ENCODE measurements around the gene SFI1. TPM values are rescaled to one million over a fixed set of nuclear protein-coding genes. Genes with fewer than 3 reads are reported as not detected.
"Not testable (repeated sequence)": the region's sequence is repeated elsewhere in the genome, so short reads cannot be mapped to it uniquely, and the experiment has no call there.

Gene SFI1
- total RNA-seq, 1 donor from 2014 or later: 7.6 TPM

DNA sequence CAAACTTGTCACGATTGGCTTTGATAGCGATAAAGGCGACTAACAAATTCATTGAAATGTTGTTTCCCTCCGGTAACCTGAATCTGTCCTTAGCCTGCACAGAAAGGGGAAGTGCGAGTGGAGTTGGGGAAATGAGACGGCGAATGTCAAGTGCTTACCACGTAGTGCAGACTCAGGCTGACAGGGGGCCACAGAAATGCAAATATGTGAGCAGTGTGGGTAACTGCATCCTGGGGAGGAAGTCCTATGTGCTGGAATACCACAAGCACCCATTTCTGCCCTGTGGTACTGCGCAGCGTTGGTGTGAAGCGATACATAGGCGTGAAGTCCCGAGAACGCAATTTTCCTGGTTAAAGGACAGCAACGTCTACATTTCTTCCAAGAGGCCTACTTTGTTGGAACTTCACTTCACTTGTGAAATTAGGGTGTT lies 5.8 kb upstream of the SFI1 start:
- ATAC-seq (peak; percentile 32), DNase-seq (ENCODE audit: low spot score) (peak; percentile 54)

DNA sequence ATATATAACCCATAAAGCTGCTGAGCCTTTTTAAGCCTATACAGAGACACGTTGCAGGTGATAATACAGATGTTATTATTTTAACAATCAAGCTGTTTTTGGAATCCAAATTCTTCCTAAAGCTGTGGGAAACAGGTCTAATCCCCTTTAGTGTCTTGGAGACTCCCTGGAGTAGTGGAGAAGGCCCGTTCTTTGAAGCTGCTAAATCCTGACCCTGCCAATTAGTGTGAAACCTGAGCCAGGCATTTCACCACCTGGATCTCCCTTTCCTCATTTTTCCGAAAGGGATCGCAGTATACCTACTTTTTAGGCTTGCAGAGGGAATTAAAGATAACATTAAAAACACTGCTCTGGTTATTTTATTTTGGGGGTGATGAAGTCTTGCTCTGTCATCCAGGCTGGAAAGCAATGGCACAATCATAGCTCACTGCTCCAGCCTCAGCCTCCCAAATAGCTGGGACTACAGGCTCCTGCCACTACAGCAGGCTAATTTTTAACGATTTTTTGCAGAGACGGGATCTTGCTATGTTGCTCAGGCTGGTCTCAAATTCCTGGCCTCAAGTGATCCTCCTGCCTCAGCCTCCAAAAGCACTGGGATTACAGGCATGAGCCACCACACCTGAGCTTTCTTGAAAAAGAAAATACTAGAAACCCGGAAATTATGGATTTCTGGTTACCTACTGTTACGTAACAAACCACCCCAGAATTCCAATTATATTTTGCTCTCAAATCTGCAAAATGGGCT lies 4.9 kb upstream of the SFI1 start:
- no peak for DNase-seq (ENCODE audit: low spot score)
- no peak for ATAC-seq

DNA sequence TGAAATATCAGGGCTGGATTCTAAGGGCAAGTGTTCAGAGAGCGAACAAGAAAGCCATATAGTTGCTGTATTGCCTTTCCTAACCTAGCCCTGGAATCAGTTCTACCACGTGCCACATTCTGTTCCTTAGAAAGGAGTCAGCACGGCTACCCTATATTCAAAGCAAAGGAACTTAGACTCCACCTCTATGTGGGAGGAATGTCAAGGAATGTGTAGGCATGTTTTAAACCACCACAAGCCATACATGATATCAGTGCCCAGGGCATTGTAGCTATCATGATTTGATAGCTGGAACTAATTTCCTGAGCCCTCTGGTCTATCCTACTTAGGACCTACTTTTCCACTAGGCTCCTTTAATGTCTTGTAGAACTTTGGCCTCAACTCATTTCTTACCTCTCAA lies 4.2 kb upstream of the SFI1 start:
- ATAC-seq: no peak
- no peak for DNase-seq (ENCODE audit: low spot score)

DNA sequence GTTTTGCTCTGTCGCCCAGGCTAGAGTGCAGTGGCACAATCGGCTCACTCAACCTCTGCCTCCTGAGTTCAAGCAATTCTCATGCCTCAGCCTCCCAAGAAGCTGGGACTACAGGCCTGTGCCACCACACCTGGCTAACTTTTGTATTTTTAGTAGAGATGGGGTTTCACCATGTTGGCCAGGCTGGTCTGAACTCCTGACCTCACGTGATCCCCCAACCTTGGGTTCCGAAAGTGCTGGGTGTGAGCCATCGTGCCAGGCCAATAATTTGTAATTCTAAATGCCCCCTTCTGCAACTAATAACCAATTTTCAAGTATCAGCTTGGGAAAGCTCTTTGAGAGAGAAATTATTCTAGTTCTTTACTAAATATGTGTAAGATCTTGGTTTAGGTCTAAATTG lies 3.0 kb upstream of the SFI1 start:
- not testable (repeated sequence) for ATAC-seq; DNase-seq (ENCODE audit: low spot score)

DNA sequence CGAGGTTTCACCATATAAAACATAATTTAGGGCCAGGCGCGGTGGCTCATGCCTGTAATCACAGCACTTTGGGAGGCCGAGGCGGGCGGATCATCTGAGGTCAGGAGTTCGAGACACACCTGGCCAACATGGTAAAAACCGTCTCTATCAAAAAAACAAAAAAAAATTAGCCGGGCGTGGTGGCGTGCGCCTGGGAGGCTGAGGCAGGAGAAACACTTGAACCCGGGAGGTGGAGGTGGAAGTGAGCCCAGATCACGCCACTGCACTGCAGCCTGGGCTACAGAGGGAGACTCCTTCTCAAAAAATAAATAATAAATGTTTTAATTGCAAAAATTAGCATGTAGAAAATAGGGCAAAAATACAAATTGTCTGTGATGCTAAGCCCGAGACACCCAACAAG lies 993 bp upstream of the SFI1 start:
- no peak for DNase-seq (ENCODE audit: low spot score)
- ATAC-seq: no peak

DNA sequence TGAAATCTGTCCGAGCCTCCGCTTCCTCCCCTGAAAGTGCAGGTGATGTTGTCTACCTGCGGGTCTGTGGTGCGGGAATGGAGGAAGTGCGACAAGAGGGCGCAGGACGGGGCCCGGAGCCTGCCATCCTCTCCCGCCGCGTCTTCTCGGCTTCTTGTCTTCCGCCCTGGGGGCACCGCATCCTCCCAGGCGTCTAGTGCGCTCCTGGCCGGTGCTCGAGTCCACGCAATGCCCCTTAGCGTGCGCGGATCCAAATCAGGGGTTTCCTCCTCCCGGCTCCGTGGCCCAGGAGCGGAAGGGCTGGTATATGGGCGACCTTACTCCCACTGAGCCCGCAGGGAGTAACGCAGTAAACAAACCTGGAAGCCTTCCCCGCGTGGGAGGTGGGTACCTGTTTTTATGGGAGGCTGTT lies 405 bp downstream of the SFI1 start:
- ATAC-seq (no peak), DNase-seq (ENCODE audit: low spot score) (no peak)

DNA sequence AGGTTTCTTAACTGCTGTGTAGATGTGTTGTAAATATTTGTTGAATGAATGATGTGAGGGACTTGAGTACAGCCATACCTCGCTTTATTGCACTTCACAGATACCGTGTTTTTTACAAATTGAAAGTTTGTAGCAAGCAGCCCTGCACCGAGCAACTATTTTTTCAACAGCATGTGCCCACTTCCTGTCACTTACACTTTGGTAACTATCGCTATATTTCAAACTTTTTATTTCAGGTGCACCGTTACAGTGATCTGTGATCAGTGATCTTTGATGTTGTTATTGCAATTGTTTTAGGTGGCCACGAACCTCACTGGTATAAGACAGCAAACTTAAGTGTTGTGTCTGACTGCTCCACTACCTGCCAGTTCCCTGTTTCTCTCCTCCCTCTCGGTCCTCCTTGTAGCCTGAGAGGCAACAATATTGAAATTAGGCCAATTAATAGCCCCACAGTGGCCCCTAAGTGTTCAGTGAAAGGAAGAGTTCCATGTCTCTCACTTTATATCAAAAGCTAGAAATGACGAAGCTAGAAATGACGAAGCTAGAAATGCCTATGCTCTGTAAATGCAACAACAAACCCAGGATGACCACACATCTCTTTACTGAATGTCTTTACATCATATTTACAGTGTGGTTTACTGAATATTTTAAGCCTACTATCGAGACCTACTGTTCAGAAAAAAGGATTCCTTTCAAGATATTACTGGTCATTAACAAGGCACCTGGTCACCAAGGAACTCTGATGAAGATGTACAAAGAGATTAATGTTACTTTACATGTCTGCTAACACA lies 1.0 kb downstream of the SFI1 start:
- DNase-seq (ENCODE audit: low spot score) (no peak), ATAC-seq (no peak)

DNA sequence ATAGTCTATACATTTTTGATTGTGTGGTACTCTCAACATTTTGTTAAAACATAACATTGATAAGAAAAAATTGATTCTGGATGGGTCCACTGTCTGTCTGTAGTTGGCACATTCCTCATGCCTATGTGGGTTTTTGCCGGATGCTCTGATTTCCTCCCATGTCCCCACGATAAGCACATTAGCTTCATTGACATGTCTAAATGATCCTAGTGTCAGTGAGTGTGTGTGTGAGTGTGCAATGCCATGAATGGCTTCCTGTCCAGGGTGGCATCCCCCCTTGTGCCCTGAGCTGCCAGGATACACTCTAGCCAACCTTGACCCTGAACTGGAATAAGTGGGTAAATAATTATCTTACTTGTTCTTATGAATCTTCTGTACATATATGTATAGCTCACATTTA lies 5.4 kb downstream of the SFI1 start:
- no peak for DNase-seq (ENCODE audit: low spot score)

DNA sequence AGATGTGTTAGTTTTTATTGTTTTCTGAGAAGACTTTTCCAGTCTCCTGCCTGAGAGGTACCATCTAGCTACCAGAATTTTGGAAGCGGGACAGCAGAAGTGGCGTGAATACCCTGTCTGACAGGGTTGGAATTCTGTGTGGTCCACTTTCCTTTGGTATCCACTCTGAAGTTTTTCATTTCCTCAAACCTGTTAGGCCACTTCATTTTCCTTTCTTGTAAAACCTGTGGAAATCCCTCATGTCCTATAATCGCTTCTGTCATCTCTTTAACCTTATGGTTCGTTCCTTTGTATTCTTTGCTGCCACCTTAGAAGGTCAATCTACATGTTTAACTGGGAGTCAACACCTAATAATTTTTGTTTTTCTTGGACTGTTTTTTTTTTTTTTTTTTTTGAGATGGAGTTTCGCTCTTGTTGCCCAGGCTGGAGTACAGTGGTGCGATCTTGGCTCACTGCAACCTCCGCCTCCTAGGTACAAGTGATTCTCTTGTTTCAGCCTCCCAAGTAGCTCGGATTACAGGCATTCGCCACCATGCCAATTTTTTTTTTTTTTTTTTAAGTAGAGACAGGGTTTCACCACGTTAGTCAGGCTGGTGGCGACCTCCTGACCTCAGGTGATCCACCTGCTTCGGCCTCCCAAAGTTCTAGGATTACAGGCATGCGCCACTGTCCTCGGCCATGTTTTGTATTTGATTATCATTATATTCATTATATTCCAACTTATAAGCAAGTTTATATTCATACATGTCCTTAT lies 7.1 kb downstream of the SFI1 start:
- no peak for ATAC-seq

More for the DNA sequence above, 5.4 kb downstream of the SFI1 start:
- ATAC-seq: no peak

DNA sequence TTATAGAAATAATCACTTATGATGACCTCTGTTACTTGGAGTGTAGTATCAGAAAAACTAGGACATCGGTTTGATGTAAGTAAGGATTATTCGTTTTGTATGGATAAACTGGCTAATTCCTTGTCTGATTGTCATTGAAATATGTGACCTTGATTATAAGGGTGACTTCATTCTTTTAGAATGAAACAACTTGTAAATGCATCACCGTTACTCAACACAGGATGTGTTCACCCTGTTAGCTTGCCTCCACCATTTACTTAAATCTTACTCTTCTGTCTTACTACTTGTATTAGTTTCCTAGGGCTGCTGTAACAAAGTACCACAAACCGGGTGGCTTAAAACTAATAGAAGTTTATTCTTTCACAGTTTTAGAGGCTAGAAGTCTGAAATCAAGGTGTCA lies 7.9 kb downstream of the SFI1 start:
- DNase-seq (ENCODE audit: low spot score): no peak
- no peak for ATAC-seq

More for the DNA sequence above, 7.1 kb downstream of the SFI1 start:
- no peak for DNase-seq (ENCODE audit: low spot score)

DNA sequence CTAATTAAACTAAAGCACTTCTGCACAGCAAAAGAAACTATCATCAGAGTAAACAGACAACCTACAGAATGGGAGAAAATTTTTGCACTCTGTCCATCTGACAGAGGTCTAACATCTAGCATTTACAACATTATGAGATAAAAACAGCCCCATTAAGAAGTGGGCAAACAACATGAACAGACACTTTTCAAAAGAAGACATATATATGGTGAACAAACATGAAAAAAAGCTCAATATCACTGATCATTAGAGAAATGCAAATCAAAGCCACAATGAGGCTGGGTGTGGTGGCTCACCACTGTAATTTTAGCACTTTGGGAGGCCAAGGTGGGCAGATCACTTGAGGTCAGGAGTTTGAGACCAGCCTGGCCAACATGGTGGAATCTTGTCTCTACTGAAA lies 11.2 kb downstream of the SFI1 start:
- DNase-seq (ENCODE audit: low spot score); ATAC-seq: not testable (repeated sequence)

DNA sequence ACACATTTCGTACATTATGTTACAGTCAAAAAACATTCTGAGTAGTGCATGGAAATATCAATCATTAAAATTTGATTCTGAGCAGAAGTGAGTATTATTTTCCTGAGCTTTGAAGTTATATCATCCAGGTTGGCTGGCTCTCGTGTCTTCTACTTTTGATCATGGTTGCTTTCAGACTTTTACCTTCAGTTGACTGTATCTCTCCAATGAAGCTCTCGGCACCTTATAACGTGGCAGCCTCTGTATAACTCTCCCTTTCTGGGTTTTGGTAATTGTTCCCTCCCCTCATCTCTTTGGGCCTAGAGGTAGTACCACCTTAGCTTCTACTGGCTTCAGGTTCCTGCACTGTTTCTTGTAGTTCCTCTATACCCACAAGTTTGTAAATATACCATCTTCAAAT lies 12.2 kb downstream of the SFI1 start:
- ATAC-seq: no peak
- DNase-seq (ENCODE audit: low spot score): no peak

DNA sequence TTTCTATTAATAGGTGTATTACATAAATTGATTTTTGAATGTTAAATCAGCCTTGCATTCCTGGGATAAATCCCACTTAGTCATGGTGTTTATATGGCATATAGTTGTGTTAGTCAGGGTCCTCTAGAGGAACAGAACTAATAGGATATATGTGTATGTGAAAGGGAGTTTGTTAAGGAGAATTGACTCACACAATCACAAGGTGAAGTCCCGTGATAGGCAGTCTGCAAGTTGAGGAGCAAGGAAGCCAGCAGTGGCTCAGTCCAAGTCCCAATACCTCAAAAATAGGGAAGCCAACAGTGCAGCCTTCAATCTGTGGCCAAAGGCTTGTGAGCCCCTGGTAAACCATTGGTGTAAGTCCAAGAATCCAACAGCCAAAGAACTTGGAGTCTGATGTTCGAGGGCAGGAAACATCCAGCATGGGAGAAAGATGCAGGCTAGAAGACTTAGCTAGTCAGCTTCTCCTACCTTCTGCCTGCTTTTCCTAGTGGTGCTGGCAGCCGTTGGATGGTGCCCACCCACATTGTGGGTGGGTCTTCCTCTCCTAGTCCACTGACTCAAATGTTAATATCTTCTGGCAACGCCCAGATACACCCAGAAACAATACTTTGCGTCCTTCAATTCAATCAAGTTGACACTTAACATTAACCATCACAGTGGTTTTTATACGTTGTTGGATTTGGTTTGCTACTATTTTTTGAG lies 12.9 kb downstream of the SFI1 start:
- ATAC-seq (no peak), DNase-seq (ENCODE audit: low spot score) (no peak)

DNA sequence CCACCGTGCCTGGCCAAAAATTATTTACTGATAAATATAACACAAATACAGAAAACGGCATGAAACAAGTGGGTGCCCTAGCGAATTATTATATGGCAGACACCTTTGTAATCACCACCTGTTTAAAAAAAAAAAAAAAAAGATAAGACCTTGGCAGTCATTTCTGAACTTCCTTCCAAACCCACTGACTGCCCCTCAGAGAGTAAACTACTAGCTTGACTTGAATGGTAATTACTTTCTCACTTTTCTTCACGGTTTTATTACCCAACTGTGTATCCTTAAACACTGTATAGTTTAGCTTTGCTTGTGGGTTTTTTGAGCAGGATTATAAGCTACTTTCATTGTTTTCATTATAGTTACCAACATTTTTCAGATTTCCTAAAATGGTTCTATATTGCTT lies 23.7 kb downstream of the SFI1 start:
- ATAC-seq (no peak), DNase-seq (ENCODE audit: low spot score) (no peak)

DNA sequence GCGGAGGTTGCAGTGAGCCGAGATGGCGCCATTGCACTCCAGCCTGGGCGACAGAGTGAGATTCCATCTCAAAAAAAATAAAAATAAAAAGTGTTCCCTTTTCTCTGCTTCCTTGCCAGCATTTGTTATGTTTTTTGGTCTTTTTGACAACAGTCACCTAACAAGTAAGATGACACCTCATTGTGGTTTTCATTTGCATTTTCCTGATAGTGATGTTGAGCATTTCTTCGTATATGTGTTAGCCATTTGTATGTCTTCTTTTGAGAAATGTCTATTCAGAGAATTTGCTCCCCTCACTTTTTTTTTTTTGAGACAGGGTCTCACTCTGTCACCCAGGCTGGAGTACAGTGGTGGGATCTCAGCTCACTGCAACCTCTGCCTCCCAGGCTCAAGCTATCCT lies 27.8 kb downstream of the SFI1 start:
- not testable (repeated sequence) for ATAC-seq

DNA sequence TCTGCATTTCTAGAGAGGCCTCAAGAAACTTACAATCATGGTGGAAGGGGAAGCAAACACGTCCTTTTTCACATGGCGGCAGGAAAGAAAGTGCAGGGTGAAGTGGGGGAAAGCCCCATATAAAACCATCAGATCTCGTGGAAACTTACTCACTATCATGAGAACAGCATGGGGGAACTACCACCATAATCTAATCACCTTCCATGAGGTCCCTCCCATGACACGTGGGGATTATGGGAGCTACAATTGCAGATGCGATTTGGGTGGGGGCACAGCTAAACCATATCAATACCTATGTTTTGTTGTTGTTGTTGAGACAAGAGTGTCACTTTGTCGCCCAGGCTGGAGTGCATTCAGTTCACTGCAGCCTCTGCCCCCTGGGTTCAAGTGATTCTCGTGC lies 29.9 kb downstream of the SFI1 start:
- ATAC-seq: no peak

More for the DNA sequence above, 27.8 kb downstream of the SFI1 start:
- not testable (repeated sequence) for DNase-seq (ENCODE audit: low spot score)

DNA sequence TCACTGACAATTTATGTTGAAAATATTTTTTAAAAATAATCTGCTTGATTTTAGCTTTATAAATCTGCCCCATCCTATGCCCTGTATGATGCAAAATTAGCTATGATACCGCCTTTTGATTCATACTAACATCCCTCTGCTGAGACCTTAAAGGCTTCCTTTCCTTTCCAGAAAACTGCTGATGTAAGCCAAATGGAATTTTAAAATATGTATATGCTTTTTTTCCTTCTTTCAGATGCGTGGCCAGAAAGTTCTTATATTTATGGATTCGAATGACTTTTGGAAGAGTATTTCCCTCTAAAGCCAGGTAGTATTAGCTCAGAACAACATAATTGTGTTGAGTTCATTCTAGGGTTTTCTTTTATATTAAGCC lies 34.5 kb downstream of the SFI1 start:
- DNase-seq (ENCODE audit: low spot score) (no peak), ATAC-seq (no peak)

More for the DNA sequence above, 29.9 kb downstream of the SFI1 start:
- no peak for DNase-seq (ENCODE audit: low spot score)

DNA sequence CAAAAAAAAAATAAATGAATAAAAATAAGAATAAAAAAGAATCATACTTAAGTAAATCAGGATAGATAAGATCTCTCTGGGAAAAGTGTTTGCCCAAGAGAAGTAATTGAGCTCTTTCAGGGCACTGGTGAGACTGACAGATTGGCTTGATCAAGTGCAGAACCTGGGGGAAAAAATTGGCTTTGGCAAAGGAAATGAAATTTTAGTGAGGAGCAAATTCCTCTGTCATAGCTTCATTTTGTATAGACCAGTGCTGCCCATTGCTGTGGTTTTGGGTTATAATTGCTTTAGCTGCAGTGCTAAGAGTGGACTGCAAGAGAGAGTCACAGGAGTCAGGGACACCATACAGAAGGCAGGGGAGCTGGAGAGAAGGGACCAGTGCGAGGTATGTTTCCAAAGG lies 35.7 kb downstream of the SFI1 start:
- ATAC-seq (no peak), DNase-seq (ENCODE audit: low spot score) (no peak)

DNA sequence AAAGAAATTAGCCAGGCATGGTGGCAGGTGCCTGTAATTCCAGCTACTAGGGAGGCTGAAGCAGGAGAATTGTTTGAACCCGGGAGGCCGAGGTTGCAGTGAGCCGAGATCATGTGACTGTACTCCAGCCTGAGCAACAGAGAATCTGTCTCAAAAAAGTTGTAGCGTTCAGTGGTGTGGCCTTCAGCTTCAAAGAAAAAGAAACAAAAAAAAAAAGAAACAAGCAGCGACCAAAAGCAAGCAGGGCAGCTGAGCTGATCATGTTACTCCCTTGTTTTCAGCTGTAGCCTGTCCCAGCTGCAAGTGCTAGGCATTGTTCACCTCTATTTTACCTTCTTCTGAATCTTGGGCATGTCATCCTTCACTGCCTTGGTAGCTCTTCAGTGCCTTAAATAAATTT lies 37.0 kb downstream of the SFI1 start:
- DNase-seq (ENCODE audit: low spot score): no peak
- ATAC-seq: no peak

DNA sequence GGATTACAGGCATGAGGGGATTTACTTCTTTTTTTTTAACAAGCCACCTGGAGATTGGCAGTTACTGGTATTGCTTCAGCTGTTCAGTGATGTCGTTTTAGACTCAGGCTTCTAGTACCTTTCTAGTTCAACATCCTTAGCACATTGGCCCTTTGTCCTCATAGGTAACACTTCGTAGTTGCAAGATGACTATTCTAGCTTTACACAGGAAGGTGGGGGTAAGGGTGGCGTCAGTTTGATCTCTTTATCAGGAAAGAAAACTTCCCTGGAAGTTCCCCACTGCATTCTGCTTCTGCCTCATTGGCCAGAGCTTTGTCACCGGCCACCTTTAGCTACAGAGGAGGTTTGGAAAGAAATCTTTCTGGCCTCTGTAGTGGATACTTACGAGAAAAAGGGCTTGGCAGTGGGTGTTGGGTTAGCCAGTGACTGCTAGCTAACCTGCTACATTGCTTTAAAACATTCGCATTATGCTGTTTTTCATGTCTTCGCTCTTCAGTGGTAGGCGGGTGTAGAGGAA lies 40.7 kb downstream of the SFI1 start:
- no peak for ATAC-seq
- no peak for DNase-seq (ENCODE audit: low spot score)

DNA sequence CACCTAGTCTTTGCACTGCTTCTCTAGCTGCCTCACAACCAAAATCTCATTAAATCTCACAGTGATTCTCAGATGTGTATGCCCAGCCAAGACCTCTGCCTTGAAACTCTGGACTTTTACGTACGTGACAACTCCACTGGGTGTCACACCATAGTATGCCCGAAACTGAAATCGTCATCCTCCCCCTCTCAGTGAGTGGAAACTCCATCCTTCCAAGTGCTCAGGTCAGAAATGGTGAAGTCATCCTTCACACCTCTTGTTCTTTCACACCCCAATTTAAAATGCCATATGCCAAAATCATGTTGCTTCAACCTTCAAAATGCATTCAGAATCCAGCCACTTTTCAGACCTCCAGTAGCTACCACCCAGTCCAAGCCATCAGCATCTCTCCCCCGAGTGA lies 42.5 kb downstream of the SFI1 start:
- DNase-seq (ENCODE audit: low spot score): no peak

More for the DNA sequence above, 42.5 kb downstream of the SFI1 start:
- ATAC-seq: no peak
